HS-5 (cell line): ENCODE results near the gene ABLIM1.

Experiments
- DNase-seq: peaks from one replicate; pipeline ENCODE4 v3.0.0-alpha.2; 2012; ENCODE audit warnings: low read depth

ABLIM1 gene

GRCh38 chr10:114517368-114518250 is 140.5 kb downstream of the ABLIM1 start:
- no peak for DNase-seq

DNA sequence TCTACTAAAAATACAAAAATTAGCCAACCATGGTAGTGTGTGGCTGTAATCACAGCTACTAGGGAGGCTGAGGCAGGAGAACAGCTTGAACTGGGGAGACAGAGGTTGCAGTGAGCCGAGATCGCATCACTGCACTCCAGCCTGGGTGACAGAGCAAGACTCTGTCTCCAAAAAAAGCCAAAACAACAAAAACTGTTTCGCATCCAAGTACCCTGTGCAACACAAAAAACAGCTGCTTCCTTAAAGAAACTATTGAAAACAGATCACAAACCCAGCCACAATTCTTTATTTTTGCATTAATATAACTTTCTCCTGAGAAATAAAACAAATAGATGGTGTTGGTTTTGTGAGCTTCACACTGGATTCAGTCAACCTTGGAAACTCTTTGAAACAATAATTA is 141.7 kb downstream of the ABLIM1 start:
- no peak for DNase-seq

GRCh38 chr10:114515298-114515914 is 142.7 kb downstream of the ABLIM1 start:
- no peak for DNase-seq

DNA sequence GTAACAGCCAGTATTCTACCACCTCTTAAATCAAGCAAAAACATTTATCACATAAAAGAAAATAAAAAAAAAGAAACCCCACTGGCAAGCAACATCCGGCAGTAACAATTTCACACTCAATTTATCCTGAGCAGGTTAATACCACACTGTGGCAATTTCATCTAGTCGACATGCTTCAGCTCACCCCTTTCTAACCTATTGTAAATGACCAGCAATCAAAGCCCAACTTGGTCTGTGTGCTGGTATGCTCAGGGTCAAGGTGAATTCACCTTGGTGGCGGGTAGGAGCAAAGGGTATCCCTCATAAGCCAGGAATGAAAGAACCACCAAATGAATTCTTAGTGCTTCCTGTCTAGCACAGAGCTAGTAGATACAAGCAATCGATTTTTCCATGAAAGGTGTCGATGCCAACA is 144.7 kb downstream of the ABLIM1 start:
- DNase-seq: no peak

DNA sequence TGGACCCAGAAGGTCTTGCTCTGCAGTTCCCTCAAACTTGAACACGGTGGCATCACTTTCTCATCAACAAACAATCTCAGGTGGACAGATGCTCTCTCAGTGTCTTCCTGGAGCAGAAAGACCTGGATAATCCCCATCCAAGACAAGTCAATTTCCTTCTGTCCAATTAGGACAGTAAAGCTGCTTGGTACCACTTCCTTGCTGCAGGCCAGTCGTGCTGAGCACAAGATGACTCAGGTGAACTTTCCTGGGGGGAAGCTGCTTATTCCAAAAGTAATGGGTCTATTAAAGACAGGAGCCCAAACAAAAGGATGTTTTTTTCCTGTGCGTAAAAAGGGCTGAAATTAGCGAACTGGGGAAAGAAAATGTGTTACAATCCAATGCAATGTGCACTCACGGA is 146.2 kb downstream of the ABLIM1 start:
- DNase-seq: no peak

GRCh38 chr10:114508376-114508775 is 149.7 kb downstream of the ABLIM1 start:
- DNase-seq: no peak

DNA sequence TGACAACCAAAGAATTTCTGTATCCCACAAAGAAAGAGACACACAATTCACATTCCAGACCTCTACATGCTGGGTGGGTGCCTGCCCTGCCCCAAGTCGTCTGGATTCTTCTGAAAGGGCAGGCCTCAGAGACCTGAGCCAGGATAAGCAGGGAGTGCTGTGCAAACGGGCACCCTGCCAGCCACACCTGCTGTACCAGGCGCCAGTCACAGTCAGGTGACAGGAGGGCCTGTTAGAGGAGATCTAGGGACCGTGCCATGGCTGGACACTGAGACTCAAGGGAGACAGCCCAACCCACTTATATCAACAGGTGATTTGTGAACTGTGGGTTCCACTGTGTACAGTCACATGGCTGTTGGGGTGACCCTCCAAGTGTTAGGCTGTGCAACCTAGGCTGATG is 150.6 kb downstream of the ABLIM1 start:
- DNase-seq: no peak

- DNase-seq: no peak
Measured at GRCh38 chr10:114506871-114507385, 151.1 kb downstream of the ABLIM1 start.

DNA sequence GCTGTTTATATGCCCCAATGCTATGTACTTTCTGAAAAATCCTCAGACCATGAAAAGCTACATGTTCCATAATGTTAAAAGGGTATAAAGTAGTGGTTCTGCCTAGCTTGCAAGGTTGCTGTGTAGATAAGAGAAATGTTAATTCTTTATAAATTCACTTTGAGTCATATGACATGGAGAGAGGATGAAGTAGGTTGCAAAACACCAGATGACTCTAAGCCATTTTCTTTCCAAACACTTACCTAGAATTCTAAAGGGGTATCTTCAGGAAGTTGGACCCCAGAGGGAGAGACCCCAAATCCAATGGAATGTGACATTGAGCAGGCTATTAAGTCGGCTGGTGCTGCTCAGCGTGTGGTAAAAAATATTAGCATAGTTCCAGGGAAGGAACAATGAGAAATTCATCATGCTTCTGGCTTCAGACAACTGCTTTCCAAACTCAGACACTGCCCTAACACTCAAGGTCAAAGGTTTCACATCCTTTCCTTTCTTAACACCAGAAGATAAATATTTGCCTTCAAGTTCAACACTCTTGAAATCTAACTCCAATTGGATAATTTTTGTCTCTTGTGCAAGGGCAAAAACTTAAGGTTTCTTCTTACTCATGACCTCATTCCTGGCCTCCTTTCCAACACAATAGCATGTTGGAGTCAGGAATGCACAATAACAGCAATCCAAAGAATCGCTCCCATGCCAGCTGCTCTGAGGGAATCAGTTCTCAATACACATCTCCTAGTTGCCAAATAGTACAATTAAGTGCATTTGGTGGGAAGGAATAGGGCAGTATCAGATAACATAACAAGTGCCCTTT is 153.1 kb downstream of the ABLIM1 start:
- no peak for DNase-seq

DNA sequence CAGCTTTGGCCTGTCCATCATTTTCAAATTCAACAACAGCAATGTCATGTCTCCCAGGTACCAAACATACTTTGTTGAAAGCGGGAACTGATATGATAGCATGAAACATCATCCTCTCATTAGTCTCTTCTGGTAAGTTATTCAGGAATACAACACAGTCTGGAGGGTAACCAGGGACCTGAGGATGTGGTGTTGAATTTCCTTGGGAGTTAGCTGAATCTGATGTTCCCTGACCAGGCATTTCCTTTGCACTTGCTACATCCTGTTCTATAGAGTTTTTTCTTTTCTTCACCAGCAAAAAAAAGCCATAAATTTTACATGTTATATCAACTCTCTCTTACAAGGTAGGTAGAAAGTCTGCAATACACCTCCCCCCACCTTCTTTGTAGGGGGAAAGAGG is 156.0 kb downstream of the ABLIM1 start:
- DNase-seq: no peak

DNA sequence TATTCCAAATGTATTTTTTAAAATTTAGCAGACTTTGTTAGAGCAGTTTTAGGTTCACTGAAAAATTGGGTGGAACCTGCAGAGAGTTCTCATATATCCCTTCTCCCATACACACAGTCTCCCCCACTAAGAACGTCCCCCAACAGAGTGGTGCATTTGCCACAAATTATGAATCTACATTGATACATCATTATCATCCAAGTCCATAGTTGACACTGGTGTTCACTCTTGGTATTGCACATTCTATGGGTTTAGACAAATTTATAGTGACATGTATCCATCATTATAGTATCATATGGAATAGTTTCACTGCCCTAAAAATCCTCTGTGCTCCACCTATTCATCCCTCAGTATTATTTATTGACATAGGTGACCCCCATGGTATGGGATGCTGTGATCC is 156.4 kb downstream of the ABLIM1 start:
- DNase-seq: no peak

DNA sequence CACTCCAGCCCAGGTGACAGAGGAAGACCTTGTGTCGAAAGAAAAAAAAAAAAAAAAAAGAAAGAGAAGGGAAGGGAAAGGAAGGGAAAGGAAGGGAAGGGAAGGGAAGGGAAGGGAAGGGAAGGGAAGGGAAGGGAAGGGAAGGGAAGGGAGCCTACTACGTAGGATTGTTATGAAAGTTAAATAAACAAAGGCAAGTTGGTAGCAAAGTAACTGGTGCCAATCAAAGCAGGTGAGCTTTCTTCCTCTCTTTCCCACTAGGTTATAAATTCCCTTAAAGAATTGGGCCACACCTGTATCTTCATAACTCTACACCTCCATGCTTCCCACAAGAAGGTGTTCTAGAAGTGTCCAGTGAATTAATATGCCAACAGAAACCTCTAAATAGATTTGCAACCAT is 157.4 kb downstream of the ABLIM1 start:
- DNase-seq: no peak

DNA sequence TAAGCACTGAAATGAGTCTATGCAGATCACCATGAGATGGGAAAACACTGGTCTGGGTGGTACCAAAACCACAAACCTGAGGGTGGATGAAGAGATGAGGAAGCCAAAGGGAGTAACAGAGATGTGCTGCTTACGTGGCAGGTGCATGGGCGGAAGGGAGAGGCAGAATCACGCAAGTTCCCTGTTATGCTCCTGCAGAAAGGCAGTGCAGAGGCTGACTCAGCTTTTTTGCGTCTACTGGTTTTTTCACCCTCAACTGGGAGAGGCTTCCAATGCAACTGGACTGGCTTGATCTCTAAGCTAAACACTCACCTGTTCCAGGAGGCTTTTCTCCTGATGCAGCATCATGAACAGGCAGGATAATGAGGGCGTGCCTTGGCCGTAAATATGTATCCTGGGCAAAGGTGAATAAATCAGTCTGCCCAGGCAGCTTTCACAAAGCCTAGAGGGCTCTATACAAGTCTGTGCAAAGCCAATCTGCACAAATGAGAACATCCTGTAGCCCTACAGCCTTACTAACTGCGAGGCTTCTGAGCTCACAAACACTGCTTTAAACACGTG is 158.4 kb downstream of the ABLIM1 start:
- no peak for DNase-seq

DNA sequence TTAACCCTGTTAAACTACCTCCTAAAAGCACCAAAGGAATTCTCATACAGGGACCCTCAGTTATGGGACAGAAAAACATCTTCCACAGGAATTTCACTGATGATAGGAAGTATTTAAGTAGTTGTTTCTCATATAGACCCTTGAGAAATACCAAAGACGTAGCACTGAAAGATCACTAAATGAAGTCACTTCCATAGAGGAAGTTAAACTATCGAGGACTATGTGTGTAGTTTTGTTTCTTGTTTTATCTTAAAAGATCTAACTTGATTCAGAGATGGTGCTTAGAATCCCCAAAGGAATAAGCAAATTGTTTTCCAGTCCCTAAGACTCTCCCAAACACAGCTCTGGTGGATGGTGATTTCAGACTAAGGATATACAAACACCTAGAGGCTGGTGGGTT is 159.0 kb downstream of the ABLIM1 start:
- no peak for DNase-seq

DNA sequence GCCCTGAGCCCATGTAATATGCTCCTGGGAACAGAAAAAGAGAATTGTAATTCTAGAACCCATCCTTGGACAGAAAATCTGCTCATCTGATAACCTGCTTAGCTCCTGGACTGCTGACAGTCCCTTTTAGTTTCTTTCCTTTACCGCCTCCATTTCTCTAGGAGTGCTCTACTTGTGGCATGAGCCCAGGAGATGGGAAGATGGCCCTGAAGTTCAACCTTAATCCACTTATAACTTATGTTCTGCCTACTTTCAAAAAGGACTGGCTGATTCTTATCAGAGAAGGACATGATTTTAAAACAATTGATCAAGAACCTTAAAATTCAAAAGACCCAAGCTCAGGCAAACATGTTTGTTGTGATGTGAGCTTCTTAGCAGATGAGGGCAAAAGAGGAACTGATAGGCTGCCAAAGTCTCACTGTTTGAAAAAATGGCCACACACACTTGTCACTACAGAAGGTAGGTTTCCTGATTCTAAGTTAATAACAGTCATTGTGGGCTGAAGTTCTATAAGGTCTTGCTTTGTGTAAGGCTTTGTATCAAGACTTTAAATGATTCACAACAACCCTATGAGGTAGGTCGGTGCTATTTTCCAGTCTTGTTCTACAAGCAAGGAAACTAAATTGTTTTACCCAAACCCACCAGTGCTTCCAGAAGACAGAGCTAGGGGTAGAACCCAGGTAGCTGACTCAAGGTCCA is 159.5 kb downstream of the ABLIM1 start:
- DNase-seq: no peak

GRCh38 chr10:114495303-114495702 is 162.8 kb downstream of the ABLIM1 start:
- DNase-seq: no peak

DNA sequence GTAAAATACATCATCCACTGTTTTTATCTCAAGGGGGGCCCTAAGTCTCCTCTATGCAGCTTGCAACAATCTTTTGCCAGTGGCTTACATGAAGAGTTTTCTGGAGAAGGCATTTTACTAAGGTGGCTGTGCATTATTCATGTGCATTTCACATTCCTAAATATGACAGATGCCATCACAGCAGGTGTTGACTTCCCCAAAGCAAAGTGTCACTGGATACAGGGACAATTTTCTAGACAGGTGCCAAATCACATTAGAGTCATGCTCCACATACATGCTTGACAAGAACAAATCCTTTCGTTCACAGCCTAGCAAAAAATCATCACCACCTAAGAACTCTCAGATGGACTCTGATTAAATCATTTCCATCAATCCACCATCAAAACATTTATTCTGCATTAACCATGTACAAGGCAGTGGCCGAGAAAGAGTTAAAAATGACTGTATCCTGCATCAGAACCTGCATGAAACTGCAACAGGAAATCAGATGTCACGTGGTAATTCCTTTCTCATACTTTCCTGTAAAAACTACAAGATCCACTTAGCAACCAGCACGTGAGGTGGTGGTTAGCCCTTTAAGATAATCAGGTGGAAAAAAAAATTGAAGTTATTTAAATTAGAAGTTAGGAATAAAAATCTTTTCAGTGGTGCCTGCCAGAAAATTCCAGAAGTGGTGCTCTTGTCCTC is 165.6 kb downstream of the ABLIM1 start:
- no peak for DNase-seq

DNA sequence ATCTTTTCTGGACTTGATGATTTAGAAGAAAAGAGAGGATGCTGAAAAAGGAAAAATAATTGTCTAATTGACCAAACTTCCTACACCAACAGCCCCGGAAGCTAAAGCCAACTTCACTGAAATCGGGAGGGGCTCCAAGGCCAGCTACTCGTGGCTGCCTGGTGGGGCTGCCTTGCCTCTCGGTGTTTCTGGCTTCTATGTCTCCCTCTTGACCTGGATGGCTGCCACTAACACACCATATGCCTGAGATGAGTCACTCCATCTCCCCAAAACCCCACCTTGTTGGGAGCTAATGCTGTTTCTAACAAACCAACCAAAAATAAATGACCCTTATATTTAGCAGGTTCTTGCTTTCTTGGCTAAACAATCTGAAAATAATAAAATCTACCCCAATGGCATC is 166.1 kb downstream of the ABLIM1 start:
- DNase-seq: no peak

GRCh38 chr10:114491419-114491818 is 166.7 kb downstream of the ABLIM1 start:
- DNase-seq: no peak

DNA sequence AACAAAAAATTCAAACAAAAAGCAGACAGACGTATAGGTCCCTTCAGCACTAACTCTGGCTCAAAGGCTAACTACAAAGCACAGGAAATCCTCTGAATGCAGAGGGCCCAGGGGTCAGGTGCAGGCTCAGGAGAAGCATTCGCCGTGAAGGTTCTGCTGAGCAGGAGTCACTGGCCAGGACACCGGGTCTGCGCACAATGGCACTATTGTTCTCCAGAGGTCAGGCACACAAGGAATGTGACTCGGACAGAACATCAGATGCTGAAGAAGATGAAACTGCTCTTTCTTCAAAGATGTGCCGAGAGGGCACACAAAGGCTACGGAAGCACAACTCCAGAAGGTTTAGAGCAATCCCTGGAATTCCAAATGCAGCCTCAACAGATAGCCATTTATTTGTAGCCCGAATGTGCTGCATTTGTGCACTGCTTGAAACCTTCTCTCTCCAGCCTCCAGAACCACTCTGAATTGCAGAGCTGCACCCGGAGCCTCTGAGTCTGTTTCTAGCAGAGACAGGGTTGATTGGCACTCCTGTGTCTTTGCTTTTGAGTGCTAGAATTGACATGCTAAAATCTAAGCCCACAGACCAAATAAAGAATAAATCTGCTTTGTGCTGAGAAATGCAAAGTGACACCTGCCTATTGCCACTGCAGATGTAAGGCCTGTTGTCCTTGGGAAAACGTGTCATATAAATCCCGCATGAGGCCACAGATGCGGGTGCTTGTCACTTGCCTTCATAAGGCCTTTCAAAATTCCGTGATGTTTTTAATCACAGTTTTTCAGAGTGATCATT is 168.4 kb downstream of the ABLIM1 start:
- no peak for DNase-seq
